ENCODE measurements around the gene SCGB2B2.
"Not testable (repeated sequence)": the region's sequence is repeated elsewhere in the genome, so short reads cannot be mapped to it uniquely, and the experiment has no call there.

SCGB2B2 gene

GRCh38 chr19:34676697-34677385 lies at the start of gene SCGB2B2:
Gene SCGB2B2 (minus strand): TSS chr19:34677159. CDS start chr19:34594563, 82,596 bp downstream.
- peak; percentile 94 for DNase-seq (ENCODE audit: low spot score)

GRCh38 chr19:34725400-34725799 lies 48.4 kb upstream of the SCGB2B2 start:
- DNase-seq (ENCODE audit: low spot score), result no peak

GRCh38 chr19:34722353-34722752 lies 45.4 kb upstream of the SCGB2B2 start:
- no peak for DNase-seq (ENCODE audit: low spot score)

- DNase-seq (ENCODE audit: low spot score), result no peak
Observed at GRCh38 chr19:34715357-34715756, 38.4 kb upstream of the SCGB2B2 start.

- no peak for DNase-seq (ENCODE audit: low spot score)
Observed at GRCh38 chr19:34713262-34713637, 36.3 kb upstream of the SCGB2B2 start.

GRCh38 chr19:34712395-34713261 lies 35.7 kb upstream of the SCGB2B2 start:
- DNase-seq (ENCODE audit: low spot score), result peak; percentile 87

- no peak for DNase-seq (ENCODE audit: low spot score)
Observed at GRCh38 chr19:34711890-34712289, 34.9 kb upstream of the SCGB2B2 start.

GRCh38 chr19:34707661-34708060 lies 30.7 kb upstream of the SCGB2B2 start:
- no peak for DNase-seq (ENCODE audit: low spot score)

GRCh38 chr19:34692549-34692948 lies 15.6 kb upstream of the SCGB2B2 start:
- DNase-seq (ENCODE audit: low spot score), result peak; percentile 12

GRCh38 chr19:34690372-34690771 lies 13.4 kb upstream of the SCGB2B2 start:
- no peak for DNase-seq (ENCODE audit: low spot score)

GRCh38 chr19:34688592-34688991 lies 11.6 kb upstream of the SCGB2B2 start:
- DNase-seq (ENCODE audit: low spot score), result no peak

GRCh38 chr19:34687348-34687747 lies 10.4 kb upstream of the SCGB2B2 start:
- DNase-seq (ENCODE audit: low spot score), result no peak

GRCh38 chr19:34686455-34686854 lies 9.5 kb upstream of the SCGB2B2 start:
- no peak for DNase-seq (ENCODE audit: low spot score)

- not testable (repeated sequence) for DNase-seq (ENCODE audit: low spot score)
Observed at GRCh38 chr19:34685266-34685665, 8.3 kb upstream of the SCGB2B2 start.

GRCh38 chr19:34681478-34681877 lies 4.5 kb upstream of the SCGB2B2 start:
- no peak for DNase-seq (ENCODE audit: low spot score)

- no peak for DNase-seq (ENCODE audit: low spot score)
Observed at GRCh38 chr19:34678421-34678820, 1.5 kb upstream of the SCGB2B2 start.

GRCh38 chr19:34678085-34678412 lies 1.1 kb upstream of the SCGB2B2 start:
- no peak for DNase-seq (ENCODE audit: low spot score)

GRCh38 chr19:34677386-34678084 lies 576 bp upstream of the SCGB2B2 start, which contains the start of gene ZNF302:
Gene ZNF302 (plus strand): TSS chr19:34677678. CDS start chr19:34678805, 1,127 bp downstream.
- peak; percentile 97 for DNase-seq (ENCODE audit: low spot score)

- DNase-seq (ENCODE audit: low spot score), result no peak
Observed at GRCh38 chr19:34675919-34676318, 1.0 kb downstream of the SCGB2B2 start.

GRCh38 chr19:34675250-34675649 lies 1.7 kb downstream of the SCGB2B2 start:
- no peak for DNase-seq (ENCODE audit: low spot score)

- no peak for DNase-seq (ENCODE audit: low spot score)
Observed at GRCh38 chr19:34673590-34673989, 3.4 kb downstream of the SCGB2B2 start.

- no peak for DNase-seq (ENCODE audit: low spot score)
Observed at GRCh38 chr19:34671972-34672371, 5.0 kb downstream of the SCGB2B2 start.

GRCh38 chr19:34669305-34669704 lies 7.7 kb downstream of the SCGB2B2 start:
- DNase-seq (ENCODE audit: low spot score), result no peak

Measured in Ammon's horn (tissue), 1 donor.